Osteoblast (primary cell): Measurements from ENCODE around the gene CCDC60. TPM values are rescaled to one million over a fixed set of nuclear protein-coding genes. Genes with fewer than 3 reads are reported as not detected.

Experiments
- DNase-seq: peaks from one replicate; pipeline ENCODE4 v3.0.0; 2011; ENCODE audit warnings: low spot score, mixed read lengths; ENCODE audit not compliant: insufficient read length; ENCODE audit errors: missing footprints
- H2AFZ ChIP-seq: 2 replicates; pipeline ENCODE4 v1.6.0; 2011; ENCODE audit warnings: mild to moderate bottlenecking, low read length
- H3K27ac ChIP-seq: 2 replicates; pipeline ENCODE4 v1.5.1; 2011; ENCODE audit warnings: mild to moderate bottlenecking, low read depth, low read length, moderate library complexity
- H3K27me3 ChIP-seq: 2 replicates; pipeline ENCODE4 v1.6.0; 2012; ENCODE audit warnings: mild to moderate bottlenecking, control low read depth, inconsistent platforms, low read length, moderate library complexity; ENCODE audit not compliant: insufficient read depth
- H3K36me3 ChIP-seq: 2 replicates; pipeline ENCODE4 v1.5.1; 2011; ENCODE audit warnings: mild to moderate bottlenecking, low read length, control low read depth, moderate library complexity; ENCODE audit not compliant: insufficient read depth
- H3K4me1 ChIP-seq: 2 replicates; pipeline ENCODE4 v1.5.1; 2011; ENCODE audit warnings: mild to moderate bottlenecking, low read length, control low read depth, moderate library complexity; ENCODE audit not compliant: insufficient read depth
- H3K4me2 ChIP-seq: 2 replicates; pipeline ENCODE4 v1.6.0; 2011; ENCODE audit warnings: mild to moderate bottlenecking, low read length; ENCODE audit not compliant: insufficient read depth
- H3K4me3 ChIP-seq: fragments of 200-600 bp; sonication (generic); 3 replicates; pipeline ENCODE4 v1.5.1; 2012; ENCODE audit warnings: mild to moderate bottlenecking, low read length, inconsistent platforms; ENCODE audit not compliant: insufficient read depth
- H3K79me2 ChIP-seq: 2 replicates; pipeline ENCODE4 v1.6.0; 2012; ENCODE audit warnings: mild to moderate bottlenecking, low read length, control low read depth, inconsistent platforms; ENCODE audit not compliant: insufficient read depth
- H3K9me3 ChIP-seq: 2 replicates; pipeline ENCODE4 v1.5.1; 2011; ENCODE audit warnings: low read depth, low read length, control low read depth
- H4K20me1 ChIP-seq: 2 replicates; pipeline ENCODE4 v1.6.0; 2012; ENCODE audit warnings: mild to moderate bottlenecking, low read length, control low read depth; ENCODE audit not compliant: insufficient read depth
- CTCF ChIP-seq: IDR thresholded peaks from 2 replicates; pipeline ENCODE4 v1.5.1; 2011; ENCODE audit warnings: mild to moderate bottlenecking, low read depth, low read length, moderate library complexity; ENCODE audit errors: extremely low read depth
- total RNA-seq: library from RNA; depleted of rRNA; stranded (reverse); fragments of >200 nt; gene quantifications from 2 replicates; pipeline ENCODE4 v1.2.3, GENCODE V29; 2012

Gene CCDC60
- total RNA-seq, 1 donor, result not detected

GRCh38 chr12:119385659-119386058, 51.1 kb downstream of the CCDC60 start:
- no peak overlapping the region for H3K4me3 ChIP-seq

GRCh38 chr12:119389687-119390086, 55.2 kb downstream of the CCDC60 start:
- H4K20me1 ChIP-seq, result no peaks in the 10 kb centered on the region

More at GRCh38 chr12:119385659-119386058, 51.1 kb downstream of the CCDC60 start:
- Histone ChIP-seq H3K36me3 (no peaks in the 10 kb centered on the region), H3K27me3 (no peaks in the 10 kb centered on the region), H4K20me1 (no peaks in the 10 kb centered on the region), H3K79me2 (no peaks in the 10 kb centered on the region), H3K27ac (no peak overlapping the region), H3K4me2 (no peak overlapping the region), H3K9me3 (no peaks in the 10 kb centered on the region), H3K4me1 (no peaks in the 10 kb centered on the region), H2AFZ (no peak overlapping the region)
- TF ChIP-seq CTCF, result no peak
- no peak for DNase-seq

GRCh38 chr12:119391673-119392072, 57.1 kb downstream of the CCDC60 start:
- no peak for TF ChIP-seq CTCF
- H3K79me2 ChIP-seq, result no peaks in the 10 kb centered on the region
- no peaks in the 10 kb centered on the region for H3K36me3 ChIP-seq
- DNase-seq, result no peak
- H3K4me2 ChIP-seq, result no peak overlapping the region
- H3K27ac ChIP-seq, result no peak overlapping the region
- no peak overlapping the region for H2AFZ ChIP-seq
- H3K27me3 ChIP-seq, result no peaks in the 10 kb centered on the region
- no peak overlapping the region for H3K4me3 ChIP-seq
- no peaks in the 10 kb centered on the region for H3K9me3 ChIP-seq
- no peaks in the 10 kb centered on the region for H4K20me1 ChIP-seq
- no peaks in the 10 kb centered on the region for H3K4me1 ChIP-seq

More at GRCh38 chr12:119389687-119390086, 55.2 kb downstream of the CCDC60 start:
- H3K9me3 ChIP-seq, result no peaks in the 10 kb centered on the region
- no peak overlapping the region for H3K4me3 ChIP-seq
- H3K27ac ChIP-seq, result no peak overlapping the region
- H3K79me2 ChIP-seq, result no peaks in the 10 kb centered on the region
- no peaks in the 10 kb centered on the region for H3K27me3 ChIP-seq
- TF ChIP-seq CTCF, result no peak
- DNase-seq, result no peak
- H3K36me3 ChIP-seq, result no peaks in the 10 kb centered on the region
- no peaks in the 10 kb centered on the region for H3K4me1 ChIP-seq
- H3K4me2 ChIP-seq, result no peak overlapping the region
- H2AFZ ChIP-seq, result no peak overlapping the region

- H3K36me3 ChIP-seq, result no peaks in the 10 kb centered on the region
- H3K4me3 ChIP-seq, result no peak overlapping the region
- H4K20me1 ChIP-seq, result no peaks in the 10 kb centered on the region
- no peak for DNase-seq
- no peaks in the 10 kb centered on the region for H3K79me2 ChIP-seq
- no peak overlapping the region for H2AFZ ChIP-seq
- no peaks in the 10 kb centered on the region for H3K4me1 ChIP-seq
- no peaks in the 10 kb centered on the region for H3K27me3 ChIP-seq
- H3K4me2 ChIP-seq, result no peak overlapping the region
- no peak for TF ChIP-seq CTCF
- H3K9me3 ChIP-seq, result no peaks in the 10 kb centered on the region
- H3K27ac ChIP-seq, result no peak overlapping the region
Observed at GRCh38 chr12:119393677-119394076, 59.1 kb downstream of the CCDC60 start.
